GM23338 (cell line): ENCODE measurements around the gene ANKUB1. TPM values are rescaled to one million over a fixed set of nuclear protein-coding genes. Genes with fewer than 3 reads are reported as not detected.

ENCODE experiments used
- ATAC-seq: fragments of 200-7000 bp; cut with Tn5 transposase; 3 replicates; pipeline ENCODE4 v1.9.1; 2020
- DNase-seq: peaks from one replicate; pipeline ENCODE4 v3.0.0-alpha.2; 2015; ENCODE audit warnings: low spot score
- H2AFZ ChIP-seq: fragments of 200-600 bp; sonication (generic); 2 replicates; pipeline ENCODE4 v1.8.0; 2016; ENCODE audit warnings: antibody characterized with exemption, mild to moderate bottlenecking, moderate library complexity
- H3F3A ChIP-seq: fragments of 200-600 bp; sonication (generic); replicated peaks from 2 replicates; pipeline ENCODE4 v1.8.0; 2017; ENCODE audit warnings: antibody characterized with exemption, mixed run types, low read depth
- H3K27ac ChIP-seq: fragments of 200-600 bp; sonication (generic); 2 replicates; pipeline ENCODE4 v1.6.1; 2016; ENCODE audit warnings: low read depth
- H3K27me3 ChIP-seq: fragments of 200-600 bp; sonication (generic); 2 replicates; pipeline ENCODE4 v1.8.0; 2016; ENCODE audit warnings: mild to moderate bottlenecking, mixed run types, moderate library complexity; ENCODE audit not compliant: insufficient read depth
- H3K36me3 ChIP-seq: fragments of 200-600 bp; sonication (generic); 2 replicates; pipeline ENCODE4 v1.8.0; 2016; ENCODE audit warnings: mild to moderate bottlenecking; ENCODE audit not compliant: insufficient read depth
- H3K4me1 ChIP-seq: fragments of 200-600 bp; sonication (generic); 2 replicates; pipeline ENCODE4 v1.8.0; 2016; ENCODE audit warnings: mild to moderate bottlenecking, moderate library complexity; ENCODE audit not compliant: insufficient read depth
- H3K4me2 ChIP-seq: fragments of 200-600 bp; sonication (generic); 2 replicates; pipeline ENCODE4 v1.7.1; 2017; ENCODE audit warnings: mixed run types
- H3K4me3 ChIP-seq: fragments of 200-600 bp; sonication (generic); 2 replicates; pipeline ENCODE4 v1.6.1; 2016; ENCODE audit warnings: mixed run types
- H3K79me2 ChIP-seq: fragments of 200-600 bp; sonication (generic); replicated peaks from 2 replicates; pipeline ENCODE4 v1.8.0; 2017; ENCODE audit warnings: mild to moderate bottlenecking; ENCODE audit not compliant: insufficient read depth
- H3K9me2 ChIP-seq: fragments of 200-600 bp; sonication (generic); 2 replicates; pipeline ENCODE4 v1.8.0; 2017; ENCODE audit not compliant: insufficient read depth
- H4K20me1 ChIP-seq: fragments of 200-600 bp; sonication (generic); replicated peaks from 2 replicates; pipeline ENCODE4 v1.8.0; 2017; ENCODE audit warnings: mild to moderate bottlenecking; ENCODE audit not compliant: insufficient read depth
- H3K27ac Mint-ChIP-seq: 2 replicates; pipeline ENCODE4 v1.8.0; 2020; ENCODE audit warnings: inconsistent platforms, mild to moderate bottlenecking, moderate library complexity, mixed read lengths
- H3K27me3 Mint-ChIP-seq: 3 replicates; pipeline ENCODE4 v1.8.0; 2022; ENCODE audit warnings: low read depth, mild to moderate bottlenecking, moderate library complexity, mixed read lengths, inconsistent platforms; ENCODE audit not compliant: insufficient read depth, poor library complexity
- H3K36me3 Mint-ChIP-seq: 3 replicates; pipeline ENCODE4 v1.8.0; 2021; ENCODE audit warnings: low read depth, mild to moderate bottlenecking, inconsistent platforms, moderate library complexity, mixed read lengths
- H3K4me1 Mint-ChIP-seq: 3 replicates; pipeline ENCODE4 v1.8.0; 2020; ENCODE audit warnings: mild to moderate bottlenecking, inconsistent platforms, mixed read lengths
- H3K4me3 Mint-ChIP-seq: 3 replicates; pipeline ENCODE4 v1.8.0; 2021; ENCODE audit warnings: moderate library complexity, mild to moderate bottlenecking, inconsistent platforms, mixed read lengths
- H3K9me3 Mint-ChIP-seq: 3 replicates; pipeline ENCODE4 v1.8.0; 2020; ENCODE audit warnings: moderate library complexity, mild to moderate bottlenecking, inconsistent platforms, mixed read lengths
- CREB1 ChIP-seq: fragments of 250-450 bp; sonication (Bioruptor Pico); IDR thresholded peaks from 2 replicates; pipeline ENCODE4 v1.5.0; 2020; ENCODE audit warnings: low read depth, mild to moderate bottlenecking, moderate library complexity
- CTCF ChIP-seq, 2 experiments: fragments of 200-600 bp in 1 of 2; sonication (generic) in 1 of 2; conservative IDR thresholded peaks; 2 replicates each; pipeline versions ENCODE4 v1.5.1 to v1.6.1; 2016 to 2017; ENCODE audit warnings: antibody characterized with exemption in 2 of 2, low read depth in 2 of 2, mild to moderate bottlenecking in 2 of 2, moderate library complexity in 1 of 2
- EZH2 ChIP-seq: fragments of 200-600 bp; sonication (generic); IDR thresholded peaks from one replicate; pipeline ENCODE4 v1.8.0; 2017; ENCODE audit warnings: antibody characterized with exemption, mild to moderate bottlenecking, low read depth; ENCODE audit not compliant: unreplicated experiment
- EZH2phosphoT487 ChIP-seq: fragments of 200-600 bp; sonication (generic); IDR thresholded peaks from one replicate; pipeline ENCODE4 v1.8.1; 2018; ENCODE audit warnings: antibody characterized with exemption; ENCODE audit not compliant: unreplicated experiment
- JUNB ChIP-seq: IDR thresholded peaks from one replicate; pipeline ENCODE4 v1.6.1; 2016; ENCODE audit warnings: antibody characterized with exemption; ENCODE audit not compliant: unreplicated experiment
- POLR2AphosphoS5 ChIP-seq: IDR thresholded peaks from 2 replicates; pipeline ENCODE4 v1.6.1; 2016; ENCODE audit warnings: antibody characterized with exemption, low read depth
- REST ChIP-seq: IDR thresholded peaks from one replicate; pipeline ENCODE4 v1.6.1; 2018; ENCODE audit warnings: antibody characterized with exemption; ENCODE audit not compliant: unreplicated experiment
- STAT1 ChIP-seq: IDR thresholded peaks from one replicate; pipeline ENCODE4 v1.6.1; 2016; ENCODE audit warnings: antibody characterized with exemption; ENCODE audit not compliant: unreplicated experiment
- ZNF114 ChIP-seq: fragments of 250-450 bp; sonication (Bioruptor Pico); IDR thresholded peaks from 2 replicates; pipeline ENCODE4 v1.5.0; 2020; ENCODE audit warnings: mild to moderate bottlenecking, moderate library complexity
- ZNF331 ChIP-seq: fragments of 250-450 bp; sonication (Bioruptor Pico); IDR thresholded peaks from 2 replicates; pipeline ENCODE4 v1.5.0; 2020; ENCODE audit warnings: low read depth, mild to moderate bottlenecking, moderate library complexity
- ZNF462 ChIP-seq: fragments of 250-450 bp; sonication (Bioruptor Pico); IDR thresholded peaks from 2 replicates; pipeline ENCODE4 v1.5.0; 2020; ENCODE audit warnings: mild to moderate bottlenecking, moderate library complexity
- polyA plus RNA-seq: library from polyadenylated mRNA; unstranded; fragments of >200 nt; fragmentation: Nextera tagmentation; extraction: Ambion mirVana; gene quantifications from 2 replicates; pipeline ENCODE4 v1.2.1, GENCODE V29; 2016
- total RNA-seq: library from RNA; depleted of rRNA; stranded (reverse); fragments of >200 nt; shearing (Covaris generic); gene quantifications from 2 replicates; pipeline ENCODE4 v1.2.3, GENCODE V29; 2014

ANKUB1 gene
- total and polyA plus RNA-seq, 2 experiments from 2014 or later: not detected

GRCh38 chr3:149736175-149736952, 56.0 kb downstream of the ANKUB1 start:
- no peak for TF ChIP-seq ZNF462 (CRISPR knock-in tag)
- TF ChIP-seq REST: no peak
- no peak for TF ChIP-seq ZNF114
- TF ChIP-seq ZNF331: no peak
- no peak for TF ChIP-seq CTCF (conservative IDR thresholded peaks at IDR 0.05; ENCODE audit: low read depth in 2 of 2)
- no peak for TF ChIP-seq STAT1
- TF ChIP-seq POLR2AphosphoS5: no peak
- no peak for TF ChIP-seq JUNB
- TF ChIP-seq CREB1 (CRISPR knock-in tag): no peak
- TF ChIP-seq EZH2: no peak
- no peak for TF ChIP-seq EZH2phosphoT487
- H3K4me2 ChIP-seq: no peak overlapping the region
- Mint-ChIP-seq H3K36me3 (peaks cover 9% of the 10 kb centered on the region), H3K27me3 (no peaks in the 10 kb centered on the region), H3K4me1 (no peaks in the 10 kb centered on the region), H3K4me3 (no peak overlapping the region), H3K9me3 (no peaks in the 10 kb centered on the region), H3K27ac (no peak overlapping the region)
- no peaks in the 10 kb centered on the region for H3F3A ChIP-seq
- no peaks in the 10 kb centered on the region for H3K79me2 ChIP-seq
- no peak overlapping the region for H3K4me3 ChIP-seq
- H3K36me3 ChIP-seq: no peaks in the 10 kb centered on the region
- DNase-seq (no peak), ATAC-seq (no peak)
- H4K20me1 ChIP-seq: no peaks in the 10 kb centered on the region
- H3K27me3 ChIP-seq: no peaks in the 10 kb centered on the region
- H2AFZ ChIP-seq: no peak overlapping the region
- H3K27ac ChIP-seq: no peak overlapping the region
- no peaks in the 10 kb centered on the region for H3K4me1 ChIP-seq
- no peaks in the 10 kb centered on the region for H3K9me2 ChIP-seq
